ENCODE results near the gene RNF126. TPM values are rescaled to one million over a fixed set of nuclear protein-coding genes. Genes with fewer than 3 reads are reported as not detected.
"Not testable (repeated sequence)": the region's sequence is repeated elsewhere in the genome, so short reads cannot be mapped to it uniquely, and the experiment has no call there.

RNF126 gene
- 25.5 and 27.8 TPM in 2 replicates for total RNA-seq

GRCh38 chr19:662962-663681, at the start of gene RNF126:
Gene RNF126 (minus strand): TSS chr19:663214. CDS start chr19:663121, 93 bp downstream.
- DNase-seq (ENCODE audit: low read depth in 2 of 2), result peak; percentile 93 to 95

DNA sequence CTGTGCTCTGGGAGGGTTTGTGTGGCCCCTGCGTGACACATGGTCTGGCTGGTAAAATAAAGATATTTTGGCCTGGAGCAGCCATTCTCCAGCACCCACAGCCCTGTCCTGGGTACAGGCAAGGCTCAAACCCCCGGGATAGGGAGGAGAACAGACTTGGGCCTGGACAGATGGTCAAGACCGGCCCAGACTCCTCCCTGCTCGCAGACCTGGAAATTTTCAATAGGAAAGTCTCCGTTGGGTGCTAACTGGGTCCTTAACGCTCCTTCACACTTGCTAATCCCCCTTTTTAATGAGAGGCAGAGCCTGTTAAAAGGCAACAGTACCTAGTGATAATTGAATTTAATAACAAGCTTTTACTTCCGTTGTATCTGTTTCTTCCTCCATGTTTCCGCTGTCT, 48.2 kb upstream of the RNF126 start:
- no peak for DNase-seq (ENCODE audit: low read depth in 2 of 2)

- DNase-seq (ENCODE audit: low read depth in 2 of 2), result no peak
Measured at GRCh38 chr19:710767-711166, 47.8 kb upstream of the RNF126 start.

DNA sequence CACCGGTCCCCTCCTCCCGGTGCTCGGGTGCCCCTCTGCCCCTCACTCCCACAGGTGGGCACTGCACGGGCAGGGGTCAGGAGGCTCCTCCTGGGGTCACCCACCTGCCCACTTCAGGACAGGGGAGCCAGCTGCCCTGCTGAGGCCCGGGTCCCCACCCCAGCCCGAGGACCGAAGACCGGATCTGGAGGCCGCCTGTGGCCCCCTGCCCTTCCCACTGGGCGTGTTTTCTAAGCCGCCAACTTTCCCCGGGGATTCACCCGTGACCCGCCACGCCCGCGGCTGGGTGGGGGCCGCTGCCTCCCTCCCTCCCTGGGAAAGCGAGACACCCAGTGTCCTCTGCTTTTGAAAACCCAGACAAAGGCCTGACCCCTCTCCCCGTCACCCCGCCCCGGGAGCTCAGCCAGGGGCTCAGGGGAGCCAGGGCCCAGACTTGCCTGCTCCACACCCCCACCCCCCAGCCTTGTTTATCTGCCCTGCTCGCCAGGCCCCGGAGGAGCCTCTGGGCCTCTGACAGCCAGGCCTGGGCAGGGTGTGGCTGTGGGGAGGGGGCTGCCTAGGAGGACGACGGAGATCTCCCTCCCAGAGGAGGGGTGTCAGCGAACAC, 47.1 kb upstream of the RNF126 start:
- peak in 1 of 2 donors; percentile 24 for DNase-seq (ENCODE audit: low read depth in 2 of 2)

DNA sequence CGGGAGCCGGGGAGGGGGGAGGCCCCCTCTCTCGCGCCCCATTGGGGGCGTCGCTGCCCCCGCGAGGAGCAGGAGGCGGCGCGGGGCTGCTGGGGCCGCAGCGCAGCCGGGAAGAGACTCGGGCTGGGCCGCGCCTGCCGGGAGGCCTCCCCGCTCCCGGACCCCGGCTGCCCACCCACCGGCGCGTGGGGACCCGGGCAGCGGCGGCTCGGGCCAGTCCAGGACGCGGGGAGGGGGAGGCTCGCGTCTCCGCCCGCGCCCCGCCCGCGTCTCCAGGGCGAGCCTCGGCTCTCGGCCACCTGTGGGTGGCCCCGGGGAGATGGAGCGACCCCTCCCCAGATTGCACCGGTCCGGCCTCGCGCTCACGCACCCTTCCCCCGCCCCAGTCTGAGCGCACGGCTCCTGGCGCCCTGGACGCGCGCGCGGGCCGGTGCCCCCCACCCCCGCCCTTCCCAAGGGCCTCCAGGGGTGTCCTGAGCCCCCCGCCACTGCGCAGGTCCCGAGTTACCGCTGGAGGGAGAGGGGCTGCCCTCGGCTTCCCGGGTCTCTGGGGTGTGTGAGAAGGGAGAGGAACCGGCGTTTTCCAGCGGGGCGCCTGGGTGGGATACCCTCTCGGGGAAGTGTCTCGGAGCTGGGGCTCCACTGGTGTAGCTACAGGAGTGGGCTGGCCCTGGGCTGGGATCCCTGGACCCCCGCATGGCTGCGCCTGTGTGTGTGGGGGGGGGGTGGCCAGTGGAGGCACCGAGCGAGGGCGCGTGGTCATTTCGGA, 46.4 kb upstream of the RNF126 start:
- DNase-seq (ENCODE audit: low read depth in 2 of 2), result no peak

- peak in 1 of 2 donors; percentile 59 for DNase-seq (ENCODE audit: low read depth in 2 of 2)
Measured at GRCh38 chr19:708154-709143, 45.4 kb upstream of the RNF126 start, which contains the start of gene PALM. Gene PALM (plus strand): TSS chr19:708935. CDS start chr19:709147, 212 bp downstream.

DNA sequence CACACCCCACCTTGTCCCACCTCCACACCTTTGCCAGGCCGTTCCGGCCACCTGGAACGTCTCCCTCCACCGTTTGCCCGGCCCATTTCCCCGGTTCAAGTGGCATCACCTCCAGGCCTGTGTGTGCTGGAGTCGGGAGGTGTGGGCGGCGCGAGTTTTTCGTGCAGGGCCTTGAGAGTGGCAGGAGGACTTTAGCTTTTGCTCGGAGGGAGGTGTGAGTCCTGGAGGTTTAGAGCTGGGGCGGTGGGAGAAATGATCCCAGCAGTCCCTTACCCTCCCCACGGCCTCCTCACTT, 41.4 kb upstream of the RNF126 start:
- no peak for DNase-seq (ENCODE audit: low read depth in 2 of 2)

DNA sequence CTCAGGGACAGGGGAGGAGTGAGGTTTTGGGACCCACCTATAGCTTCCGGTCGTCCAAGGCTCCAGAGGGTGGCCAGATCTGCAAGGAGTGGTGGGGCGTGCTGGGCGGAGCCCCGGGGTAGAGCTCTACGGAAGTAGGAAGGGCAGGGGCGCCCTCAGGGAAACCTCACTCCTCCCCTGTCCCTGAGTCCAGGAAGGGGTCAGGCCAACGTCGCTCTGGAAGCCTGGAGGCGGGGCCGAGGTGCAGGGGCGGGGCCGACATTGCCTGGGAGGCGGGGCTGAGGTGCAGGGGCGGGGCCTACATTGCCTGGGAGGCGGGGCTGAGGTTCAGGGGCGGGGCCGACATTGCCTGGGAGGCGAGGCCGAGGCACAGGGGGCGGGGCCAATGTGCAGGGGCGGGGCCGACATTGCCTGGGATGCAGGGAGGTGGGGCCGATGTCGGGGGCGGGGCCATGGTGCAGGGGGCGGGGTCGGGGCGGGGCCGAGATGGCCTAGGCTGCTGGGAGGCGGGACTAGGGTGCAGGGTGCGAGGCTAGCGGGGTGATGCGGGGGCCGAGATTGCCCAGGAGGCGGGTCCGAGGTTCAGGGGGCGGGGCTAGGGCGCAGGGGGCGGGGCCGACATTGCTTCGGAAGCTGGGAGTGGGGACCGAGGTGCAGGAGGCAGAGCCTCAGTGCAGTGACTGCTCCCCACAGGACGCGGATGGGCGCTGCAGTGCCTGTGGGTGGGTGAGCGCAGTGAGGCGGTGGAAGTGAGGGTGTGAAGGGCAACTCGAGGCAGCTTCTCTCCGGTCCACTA, 40.8 kb upstream of the RNF126 start:
- peak; percentile 70 to 84 for DNase-seq (ENCODE audit: low read depth in 2 of 2)

DNA sequence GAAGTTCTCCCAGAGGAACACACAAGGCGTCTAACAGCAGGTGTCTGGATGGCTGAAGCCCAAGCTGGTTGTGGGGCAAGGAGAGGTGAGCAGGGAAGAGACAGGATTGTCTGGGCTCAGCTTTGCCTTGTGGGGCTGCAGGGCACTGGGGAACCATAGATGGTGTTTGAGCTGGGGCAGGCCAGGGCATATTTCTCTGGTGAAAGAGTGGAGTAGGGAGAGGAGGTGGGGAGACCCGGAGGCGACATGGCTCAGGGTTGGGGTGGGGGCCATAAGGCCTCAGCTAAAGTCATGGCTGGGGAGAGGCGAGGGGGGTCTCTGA, 40.3 kb upstream of the RNF126 start:
- no peak for DNase-seq (ENCODE audit: low read depth in 2 of 2)

- DNase-seq (ENCODE audit: low read depth in 2 of 2), result not testable (repeated sequence)
Measured at GRCh38 chr19:702847-703246, 39.8 kb upstream of the RNF126 start.

GRCh38 chr19:699885-700284, 36.9 kb upstream of the RNF126 start:
- DNase-seq (ENCODE audit: low read depth in 2 of 2), result not testable (repeated sequence)

DNA sequence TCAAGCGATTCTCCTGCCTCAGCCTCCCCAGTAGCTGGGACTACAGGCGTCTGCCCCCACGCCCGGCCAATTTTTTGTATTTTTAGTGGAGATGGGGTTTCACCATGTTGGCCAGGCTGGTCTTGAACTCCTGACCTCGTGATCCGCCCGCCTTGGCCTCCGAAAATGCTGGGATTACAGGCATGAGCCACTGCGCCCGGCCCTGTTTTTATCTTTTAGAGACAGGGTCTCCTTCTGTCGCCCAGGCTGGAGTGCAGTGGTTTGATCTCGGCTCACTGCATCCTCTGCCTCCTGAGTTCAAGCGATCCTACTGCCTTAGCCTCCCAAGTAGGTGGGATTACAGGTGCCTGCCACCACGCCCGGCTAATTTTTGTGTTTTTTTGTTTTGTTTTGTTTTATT, 35.5 kb upstream of the RNF126 start:
- DNase-seq (ENCODE audit: low read depth in 2 of 2), result not testable (repeated sequence)

DNA sequence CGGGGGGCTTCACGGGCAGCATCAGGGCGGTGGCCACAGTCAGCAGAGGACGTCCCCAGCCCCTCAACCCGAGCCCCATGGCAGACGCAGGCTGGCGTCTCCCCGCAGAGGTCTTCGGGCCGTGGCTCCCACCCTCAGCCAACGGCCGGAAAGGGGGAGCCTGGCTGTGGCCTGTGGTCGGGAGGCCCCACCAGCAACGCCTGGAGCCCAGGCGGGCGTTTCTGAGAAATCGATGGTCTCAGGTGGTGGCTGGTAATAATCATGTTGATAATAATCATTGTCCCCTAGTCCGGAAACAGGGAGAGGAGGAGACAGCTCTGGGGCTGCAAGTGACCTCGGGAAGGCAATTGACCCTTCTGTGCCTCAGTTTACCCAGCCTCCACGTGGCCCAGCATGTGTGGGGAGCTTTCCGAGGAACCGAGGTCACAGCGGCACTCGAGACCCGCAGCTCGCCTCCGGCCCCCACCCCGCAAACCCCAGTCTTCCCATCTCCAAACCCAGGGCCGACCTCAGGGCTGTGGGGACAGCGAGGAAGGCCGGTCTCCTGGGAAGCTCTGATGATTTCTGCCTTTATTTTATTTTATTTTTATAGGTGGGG, 32.4 kb upstream of the RNF126 start, which contains the start of gene PRSS57:
Gene PRSS57 (minus strand): TSS at position 101 of the 598 bp plus-strand sequence. CDS start 22 bp downstream, at position 79.
- no peak for DNase-seq (ENCODE audit: low read depth in 2 of 2)

DNA sequence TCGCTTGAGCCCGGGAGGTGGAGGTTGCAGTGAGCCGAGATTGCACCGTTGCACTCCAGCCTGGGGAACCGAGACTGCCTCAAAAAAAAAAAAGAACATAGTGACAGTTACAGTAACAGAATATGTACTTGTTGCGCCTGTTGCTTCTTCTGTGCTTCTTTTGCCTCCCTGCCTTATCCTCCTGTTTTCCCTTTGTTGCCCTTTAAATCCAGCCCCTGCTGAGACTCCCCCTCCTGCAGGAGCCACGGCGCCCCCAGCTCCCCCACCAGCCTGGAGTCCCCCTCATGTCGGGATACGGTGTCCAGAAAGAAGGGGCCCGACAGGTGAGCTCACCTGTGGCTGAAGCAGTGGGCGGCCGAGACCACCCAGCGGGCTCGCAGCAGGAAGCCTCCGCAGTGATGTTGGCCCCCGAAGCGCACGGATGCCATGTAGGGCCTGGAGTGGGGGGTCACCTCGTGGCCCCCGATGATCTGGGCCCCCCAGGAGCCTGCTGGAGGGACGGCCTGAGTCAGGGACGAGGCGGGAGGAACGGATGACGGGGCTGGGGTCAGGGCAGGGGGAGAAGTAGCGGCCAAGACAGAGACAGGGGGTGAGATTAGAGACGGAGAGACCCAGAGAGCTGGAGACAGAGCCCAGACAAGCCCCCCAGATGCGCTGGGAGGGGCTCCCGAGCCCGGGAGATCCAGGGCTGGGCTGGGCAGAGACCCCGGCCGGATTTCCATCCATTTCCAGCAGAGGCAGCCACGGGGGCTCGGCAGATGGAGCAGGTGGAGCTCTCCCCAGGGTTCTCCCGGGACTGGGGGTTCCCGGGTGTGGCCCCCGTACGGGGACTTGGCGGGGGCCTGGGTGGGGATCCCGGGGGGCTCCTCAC, 31.7 kb upstream of the RNF126 start:
- no peak for DNase-seq (ENCODE audit: low read depth in 2 of 2)

DNA sequence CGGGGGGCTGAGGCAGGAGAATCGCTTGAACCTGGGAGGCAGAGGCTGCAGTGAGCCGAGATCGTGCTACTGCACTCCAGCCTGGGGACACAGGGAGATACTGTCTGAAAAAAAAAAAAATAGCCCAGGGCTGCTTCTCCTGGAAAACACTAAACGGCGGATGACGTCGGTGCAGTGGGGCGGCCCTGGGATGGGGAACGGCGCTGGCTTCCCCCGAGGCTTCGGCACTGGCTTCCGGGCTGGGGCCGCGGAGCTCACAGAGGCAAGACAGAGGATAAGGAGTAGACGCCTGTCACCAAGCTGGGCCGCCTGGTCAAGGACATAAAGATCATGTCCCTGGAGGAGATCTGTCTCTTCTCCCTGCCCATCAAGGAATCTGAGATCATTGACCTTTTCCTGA, 27.2 kb upstream of the RNF126 start:
- DNase-seq (ENCODE audit: low read depth in 2 of 2), result no peak

- no peak for DNase-seq (ENCODE audit: low read depth in 2 of 2)
Measured at GRCh38 chr19:688992-689391, 26.0 kb upstream of the RNF126 start.

DNA sequence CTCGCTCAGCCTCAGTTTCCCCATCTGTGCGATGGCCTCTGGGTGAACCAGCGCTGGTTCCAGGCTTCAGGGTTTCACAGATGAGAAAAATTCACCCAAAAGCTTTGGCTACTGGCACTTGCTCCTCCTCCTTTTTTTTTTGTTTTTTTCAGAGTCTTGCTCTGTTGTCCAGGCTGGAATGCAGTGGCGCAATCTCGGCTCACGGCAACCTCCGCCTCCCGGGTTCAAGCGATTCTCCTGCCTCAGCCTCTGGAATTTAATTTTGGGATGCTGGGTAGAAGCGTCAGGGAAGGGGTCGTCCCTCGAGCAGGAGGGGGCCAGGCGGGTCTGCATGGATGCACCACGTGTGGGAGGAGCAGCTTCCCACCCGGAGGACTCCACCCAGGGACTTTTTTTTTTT, 25.2 kb upstream of the RNF126 start:
- DNase-seq (ENCODE audit: low read depth in 2 of 2), result no peak

- no peak for DNase-seq (ENCODE audit: low read depth in 2 of 2)
Measured at GRCh38 chr19:687569-688166, 24.7 kb upstream of the RNF126 start.

Data from lung microvascular endothelial cell (primary cell).